Right hindlimb (tissue), 1 donor: ENCODE measurements around the gene RASA1.

Experiments
- DNase-seq: peaks from one replicate; pipeline ENCODE4 v3.0.0-alpha.2; 2018

Gene RASA1

GRCh38 chr5:87361536-87362213 is 94.0 kb downstream of the RASA1 start:
- DNase-seq, result no peak

GRCh38 chr5:87367243-87367642 is 99.6 kb downstream of the RASA1 start:
- no peak for DNase-seq

GRCh38 chr5:87368601-87369000 is 100.9 kb downstream of the RASA1 start:
- DNase-seq, result no peak

- no peak for DNase-seq
These were observed 101.7 kb downstream of the RASA1 start for GRCh38 chr5:87369431-87369830.

GRCh38 chr5:87372705-87373104 is 105.0 kb downstream of the RASA1 start:
- no peak for DNase-seq

- DNase-seq, result no peak
These were observed 114.5 kb downstream of the RASA1 start for GRCh38 chr5:87382224-87382623.

- DNase-seq, result no peak
These were observed 115.5 kb downstream of the RASA1 start for GRCh38 chr5:87383216-87383615.

- DNase-seq, result no peak
These were observed 118.1 kb downstream of the RASA1 start for GRCh38 chr5:87385802-87386201.

GRCh38 chr5:87388129-87388528 is 120.4 kb downstream of the RASA1 start:
- no peak for DNase-seq

- DNase-seq, result no peak
These were observed 121.8 kb downstream of the RASA1 start for GRCh38 chr5:87389296-87390034.

- no peak for DNase-seq
These were observed 122.4 kb downstream of the RASA1 start for GRCh38 chr5:87390075-87390474.

- no peak for DNase-seq
These were observed 123.0 kb downstream of the RASA1 start for GRCh38 chr5:87390576-87391199.

- DNase-seq, result no peak
These were observed 124.5 kb downstream of the RASA1 start for GRCh38 chr5:87392170-87392569.

- DNase-seq, result no peak
These were observed 125.1 kb downstream of the RASA1 start for GRCh38 chr5:87392801-87393200.

GRCh38 chr5:87393331-87393730 is 125.6 kb downstream of the RASA1 start:
- no peak for DNase-seq

- DNase-seq, result no peak
These were observed 126.9 kb downstream of the RASA1 start for GRCh38 chr5:87394411-87395165.

GRCh38 chr5:87398981-87399614 is 131.4 kb downstream of the RASA1 start:
- DNase-seq, result no peak

- no peak for DNase-seq
These were observed 132.0 kb downstream of the RASA1 start for GRCh38 chr5:87399720-87400119.

- no peak for DNase-seq
These were observed 132.7 kb downstream of the RASA1 start for GRCh38 chr5:87400305-87400899.

GRCh38 chr5:87401626-87402025 is 133.9 kb downstream of the RASA1 start:
- DNase-seq, result no peak

GRCh38 chr5:87403409-87403808 is 135.7 kb downstream of the RASA1 start:
- DNase-seq, result no peak

GRCh38 chr5:87403899-87404298 is 136.2 kb downstream of the RASA1 start:
- no peak for DNase-seq
